SK-N-SH (cell line): Measurements from ENCODE around the gene RIMS3.

Experiments used
- CTCF ChIP-seq: fragments of 200-600 bp; sonication (generic); IDR thresholded peaks from 2 replicates; pipeline ENCODE4 v1.6.1; 2017; ENCODE audit warnings: antibody characterized with exemption, mild to moderate bottlenecking, moderate library complexity
- EP300 ChIP-seq, 2 experiments: IDR thresholded peaks; 2 replicates each; pipeline versions ENCODE4 v1.4.0 to v1.6.1; 2012; ENCODE audit warnings: borderline replicate concordance in 1 of 2, low read depth in 1 of 2, low read length in 1 of 2

GRCh38 chr1:40664167-40664537, 1.3 kb downstream of the RIMS3 start:
- TF ChIP-seq EP300 (IDR thresholded peaks at IDR 0.05; ENCODE audit: borderline replicate concordance in 1 of 2, low read depth in 1 of 2, low read length in 1 of 2) (peak in 1 of 2 experiments; percentile 57; a peak in 1 of 4 replicates), CTCF (no peak)
